Stimulated activated CD8-positive, alpha-beta memory T cell treated with anti-CD3 and anti-CD28 coated beads, Interleukin-15, amount 100 ng/mL, for 24 hours (primary cell): ENCODE measurements around the gene TBC1D3K.
"Not testable (repeated sequence)": the region's sequence is repeated elsewhere in the genome, so short reads cannot be mapped to it uniquely, and the experiment has no call there.

Experiments
- DNase-seq: peaks from one replicate; pipeline ENCODE4 v3.0.0-alpha.2; 2020; ENCODE audit warnings: low read depth

Gene TBC1D3K

GRCh38 chr17:37924115-37924514, at the start of gene TBC1D3K:
Gene TBC1D3K, plus strand, starts transcription at chr17:37924415. Its CDS starts 1,585 bp downstream, at chr17:37926000.
- DNase-seq, result not testable (repeated sequence)

GRCh38 chr17:37884516-37884915, 39.7 kb upstream of the TBC1D3K start:
- no peak for DNase-seq

GRCh38 chr17:37885136-37885535, 39.1 kb upstream of the TBC1D3K start:
- no peak for DNase-seq

GRCh38 chr17:37888881-37889280, 35.3 kb upstream of the TBC1D3K start:
- no peak for DNase-seq

- not testable (repeated sequence) for DNase-seq
Observed at GRCh38 chr17:37896961-37897360, 27.3 kb upstream of the TBC1D3K start.
